HCT116 (cell line): ENCODE data around the gene RIPOR1.

ENCODE experiments used
- CTCF ChIP-seq, 3 experiments: fragments of 200-600 bp in 1 of 3; sonication (generic) in 1 of 3; IDR thresholded peaks in 2 of 3; conservative IDR thresholded peaks in 1 of 3; 2 replicates each; pipeline ENCODE4 v1.5.1; 2012 to 2017; ENCODE audit warnings: low read depth in 2 of 3, low read length in 2 of 3, antibody characterized with exemption in 1 of 3, borderline replicate concordance in 1 of 3, control low read depth in 1 of 3, mild to moderate bottlenecking in 1 of 3, mixed read lengths in 1 of 3, mixed run types in 1 of 3, moderate library complexity in 1 of 3; ENCODE audit not compliant: insufficient read depth in 1 of 3
- EZH2 ChIP-seq: fragments of 200-600 bp; sonication (generic); IDR thresholded peaks from 2 replicates; pipeline ENCODE4 v1.6.1; 2017; ENCODE audit warnings: antibody characterized with exemption, mixed run types
- SRF ChIP-seq: IDR thresholded peaks from 2 replicates; pipeline ENCODE4 v1.6.1; 2012; ENCODE audit warnings: low read depth

- TF ChIP-seq EZH2, result no peak
- TF ChIP-seq CTCF (IDR thresholded peaks at IDR 0.05 in 2 of 3, conservative IDR thresholded peaks at IDR 0.05 in 1 of 3; ENCODE audit: borderline replicate concordance in 1 of 3, insufficient read depth in 1 of 3, low read depth in 2 of 3, low read length in 2 of 3), result no peak
- TF ChIP-seq SRF, result no peak
These were observed 17.0 kb downstream of the RIPOR1 start for GRCh38 chr16:67545665-67546024.
